CD4-positive, alpha-beta T cell treated with Interleukin-21 for 1 hour (primary cell): ENCODE data around the gene ICAM1.
"Not testable (repeated sequence)": the region's sequence is repeated elsewhere in the genome, so short reads cannot be mapped to it uniquely, and the experiment has no call there.

ENCODE experiments used
- DNase-seq: peaks from one replicate; pipeline ENCODE4 v3.0.0-alpha.2; 2020

Gene ICAM1

DNA sequence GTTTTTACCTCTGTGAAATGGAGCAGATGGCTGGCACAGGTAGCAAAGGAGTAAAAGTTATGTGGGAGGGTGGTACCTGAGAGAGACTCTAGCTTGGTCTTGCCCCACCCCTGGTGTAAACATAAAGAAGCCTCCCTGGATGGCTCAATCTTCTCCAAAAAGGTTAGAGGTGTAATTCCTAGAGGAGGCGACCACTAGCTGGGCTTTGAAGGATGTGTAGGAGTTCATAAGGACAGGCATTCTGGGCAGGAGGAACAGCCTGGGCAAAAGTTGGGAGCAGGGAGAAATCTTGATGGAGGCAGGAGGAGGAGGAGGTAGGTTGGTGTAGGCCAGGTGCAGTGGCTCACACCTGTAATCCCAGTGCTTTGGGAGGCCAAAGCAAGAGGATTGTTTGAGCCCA lies 8.0 kb downstream of the ICAM1 start:
- DNase-seq, result no peak

DNA sequence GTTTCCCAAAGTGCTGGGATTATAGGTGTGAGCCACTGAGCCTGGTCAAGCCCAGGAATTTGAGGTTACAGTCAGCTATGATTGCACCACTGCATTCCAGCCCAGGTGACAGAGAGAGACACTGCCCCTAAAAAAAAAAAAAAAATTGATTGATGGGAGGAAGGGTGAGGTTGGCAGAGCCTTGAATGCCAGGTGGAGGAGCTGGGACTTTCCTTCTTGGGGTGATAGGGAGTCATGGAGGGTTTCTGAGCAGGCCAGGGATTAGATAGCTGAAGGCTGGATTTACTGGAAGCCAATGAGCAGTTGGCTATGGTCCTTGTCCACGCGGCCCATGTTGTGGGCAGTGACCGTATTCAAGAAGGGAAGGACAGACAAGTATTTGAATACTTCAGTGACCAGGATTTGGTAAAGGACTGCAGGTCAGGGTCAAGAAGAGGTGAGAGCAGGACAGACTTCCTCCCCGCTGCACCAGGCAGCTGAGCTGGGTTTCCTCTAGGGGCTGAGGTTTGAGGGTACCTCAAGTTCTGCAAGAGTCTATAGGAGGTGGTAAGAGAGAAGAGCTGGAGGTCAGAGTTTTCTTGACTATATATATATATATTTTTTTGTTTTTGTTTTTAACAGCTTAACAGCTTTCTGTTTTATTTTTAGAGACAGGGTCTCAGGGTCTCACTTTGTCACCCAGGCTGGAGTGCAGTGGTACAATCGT lies 9.0 kb downstream of the ICAM1 start:
- DNase-seq, result no peak

DNA sequence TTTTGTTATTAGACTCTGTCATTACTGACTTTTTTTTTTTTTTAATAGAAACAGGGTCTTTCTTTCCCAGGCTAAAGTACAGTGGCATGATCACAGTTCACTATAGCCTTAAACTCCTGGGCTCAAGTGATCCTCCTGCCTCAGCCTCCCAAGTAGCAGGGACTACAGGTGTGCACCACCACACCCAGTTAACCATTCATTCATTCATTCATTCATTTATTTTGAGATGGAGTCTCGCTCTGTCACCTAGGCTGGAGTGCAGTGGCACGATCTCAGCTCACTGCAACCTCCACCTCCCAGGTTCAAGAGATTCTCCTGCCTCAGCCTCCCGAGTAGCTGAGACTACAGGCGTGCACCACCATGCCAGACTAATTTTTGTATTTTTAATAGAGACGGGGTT lies 11.1 kb downstream of the ICAM1 start:
- DNase-seq, result not testable (repeated sequence)

DNA sequence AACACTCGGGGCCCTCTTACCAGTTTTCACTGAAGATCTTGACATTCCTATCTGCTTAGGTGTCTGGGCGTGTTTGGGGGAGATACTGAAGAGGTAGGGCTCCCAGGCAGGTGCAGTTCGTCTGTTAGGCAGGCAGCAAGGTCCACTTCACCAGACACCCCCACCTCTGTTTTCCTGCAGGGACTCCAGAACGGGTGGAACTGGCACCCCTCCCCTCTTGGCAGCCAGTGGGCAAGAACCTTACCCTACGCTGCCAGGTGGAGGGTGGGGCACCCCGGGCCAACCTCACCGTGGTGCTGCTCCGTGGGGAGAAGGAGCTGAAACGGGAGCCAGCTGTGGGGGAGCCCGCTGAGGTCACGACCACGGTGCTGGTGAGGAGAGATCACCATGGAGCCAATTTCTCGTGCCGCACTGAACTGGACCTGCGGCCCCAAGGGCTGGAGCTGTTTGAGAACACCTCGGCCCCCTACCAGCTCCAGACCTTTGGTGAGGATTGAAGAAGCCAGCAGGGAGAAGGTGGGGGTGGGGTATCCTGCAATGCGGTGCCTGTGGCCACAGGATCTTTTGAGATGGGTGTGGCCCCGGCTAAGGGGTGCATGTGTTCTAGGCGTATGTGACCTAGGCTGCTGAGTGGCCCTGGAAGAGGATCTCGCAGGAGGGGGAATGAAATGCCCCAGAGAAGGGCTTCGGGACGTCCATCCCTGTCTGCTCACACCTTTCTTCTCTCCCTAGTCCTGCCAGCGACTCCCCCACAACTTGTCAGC lies 12.6 kb downstream of the ICAM1 start:
- no peak for DNase-seq

DNA sequence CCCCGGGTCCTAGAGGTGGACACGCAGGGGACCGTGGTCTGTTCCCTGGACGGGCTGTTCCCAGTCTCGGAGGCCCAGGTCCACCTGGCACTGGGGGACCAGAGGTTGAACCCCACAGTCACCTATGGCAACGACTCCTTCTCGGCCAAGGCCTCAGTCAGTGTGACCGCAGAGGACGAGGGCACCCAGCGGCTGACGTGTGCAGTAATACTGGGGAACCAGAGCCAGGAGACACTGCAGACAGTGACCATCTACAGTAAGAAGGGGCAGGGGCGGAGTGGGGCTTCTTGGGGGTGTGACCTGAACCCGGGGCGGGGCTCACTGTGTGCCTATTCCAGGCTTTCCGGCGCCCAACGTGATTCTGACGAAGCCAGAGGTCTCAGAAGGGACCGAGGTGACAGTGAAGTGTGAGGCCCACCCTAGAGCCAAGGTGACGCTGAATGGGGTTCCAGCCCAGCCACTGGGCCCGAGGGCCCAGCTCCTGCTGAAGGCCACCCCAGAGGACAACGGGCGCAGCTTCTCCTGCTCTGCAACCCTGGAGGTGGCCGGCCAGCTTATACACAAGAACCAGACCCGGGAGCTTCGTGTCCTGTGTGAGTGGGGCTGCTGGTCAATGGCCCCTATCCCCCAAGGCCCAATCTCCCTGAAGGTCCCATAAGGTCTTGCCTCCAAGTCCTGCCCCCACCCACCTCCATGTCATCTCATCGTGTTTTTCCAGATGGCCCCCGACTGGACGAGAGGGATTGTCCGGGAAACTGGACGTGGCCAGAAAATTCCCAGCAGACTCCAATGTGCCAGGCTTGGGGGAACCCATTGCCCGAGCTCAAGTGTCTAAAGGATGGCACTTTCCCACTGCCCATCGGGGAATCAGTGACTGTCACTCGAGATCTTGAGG lies 13.4 kb downstream of the ICAM1 start:
- DNase-seq, result no peak

- no peak for DNase-seq
These were observed 14.0 kb downstream of the ICAM1 start for GRCh38 chr19:10284960-10285278.

GRCh38 chr19:10285393-10285792 lies 14.5 kb downstream of the ICAM1 start:
- no peak for DNase-seq

- no peak for DNase-seq
These were observed 16.1 kb downstream of the ICAM1 start, which contains the start of gene ICAM4 for GRCh38 chr19:10286803-10287737. Gene ICAM4, plus strand, starts transcription at chr19:10286955. Its CDS starts 58 bp downstream, at chr19:10287013.

- no peak for DNase-seq
These were observed 17.8 kb downstream of the ICAM1 start for GRCh38 chr19:10288662-10289166.

GRCh38 chr19:10289167-10289835 lies 18.4 kb downstream of the ICAM1 start:
- DNase-seq, result peak; percentile 71

GRCh38 chr19:10289836-10290356 lies 19.0 kb downstream of the ICAM1 start, which contains the start of gene ICAM5:
Gene ICAM5, plus strand, starts transcription at chr19:10289952. Its CDS starts 92 bp downstream, at chr19:10290044.
- DNase-seq, result no peak

DNA sequence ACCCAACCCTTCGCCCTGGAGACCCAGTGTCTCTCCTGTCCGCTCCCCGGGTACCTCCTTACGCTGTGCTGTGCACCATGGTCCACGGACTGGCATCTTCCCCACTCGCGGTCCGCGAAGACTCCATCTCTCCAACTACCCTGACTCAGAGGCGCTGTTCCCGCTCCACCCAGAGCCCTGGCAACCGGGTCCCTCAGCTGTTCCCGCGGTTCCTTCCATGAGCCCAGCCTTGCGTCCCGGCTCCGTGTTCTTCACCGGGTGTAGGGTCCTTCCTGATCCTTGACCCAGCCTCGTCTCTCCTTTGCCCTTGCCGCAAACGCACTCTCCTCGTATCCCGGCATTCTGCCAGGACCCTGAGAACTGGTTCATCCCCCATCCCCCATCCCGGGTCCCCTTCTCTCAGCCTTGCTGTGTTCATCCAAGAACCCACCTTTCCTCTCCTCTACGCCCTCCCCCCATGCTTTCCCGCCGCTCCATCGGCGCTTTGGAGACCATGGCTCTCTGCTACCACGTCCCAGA lies 19.5 kb downstream of the ICAM1 start:
- DNase-seq, result no peak

DNA sequence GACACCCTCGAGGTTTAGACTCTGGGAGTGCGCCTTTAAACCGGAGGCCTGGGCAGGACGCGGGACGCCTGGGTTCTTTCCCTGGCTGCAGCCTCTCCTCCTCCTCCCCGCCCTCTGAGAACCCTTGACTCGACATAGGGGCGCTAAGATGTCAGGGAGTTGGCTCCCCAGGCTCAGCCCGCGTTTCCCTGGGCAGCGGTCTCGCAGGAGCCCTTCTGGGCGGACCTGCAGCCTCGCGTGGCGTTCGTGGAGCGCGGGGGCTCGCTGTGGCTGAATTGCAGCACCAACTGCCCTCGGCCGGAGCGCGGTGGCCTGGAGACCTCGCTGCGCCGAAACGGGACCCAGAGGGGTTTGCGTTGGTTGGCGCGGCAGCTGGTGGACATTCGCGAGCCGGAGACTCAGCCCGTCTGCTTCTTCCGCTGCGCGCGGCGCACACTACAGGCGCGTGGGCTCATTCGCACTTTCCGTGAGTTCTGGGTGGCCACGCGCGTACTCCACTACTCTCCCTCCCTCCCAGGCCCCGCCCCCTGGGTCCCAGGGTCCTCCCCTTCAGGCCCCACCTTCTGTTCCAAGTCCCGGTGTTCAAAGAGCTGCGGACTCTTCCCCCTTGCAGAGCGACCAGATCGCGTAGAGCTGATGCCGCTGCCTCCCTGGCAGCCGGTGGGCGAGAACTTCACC lies 20.1 kb downstream of the ICAM1 start:
- DNase-seq, result peak; percentile 71

DNA sequence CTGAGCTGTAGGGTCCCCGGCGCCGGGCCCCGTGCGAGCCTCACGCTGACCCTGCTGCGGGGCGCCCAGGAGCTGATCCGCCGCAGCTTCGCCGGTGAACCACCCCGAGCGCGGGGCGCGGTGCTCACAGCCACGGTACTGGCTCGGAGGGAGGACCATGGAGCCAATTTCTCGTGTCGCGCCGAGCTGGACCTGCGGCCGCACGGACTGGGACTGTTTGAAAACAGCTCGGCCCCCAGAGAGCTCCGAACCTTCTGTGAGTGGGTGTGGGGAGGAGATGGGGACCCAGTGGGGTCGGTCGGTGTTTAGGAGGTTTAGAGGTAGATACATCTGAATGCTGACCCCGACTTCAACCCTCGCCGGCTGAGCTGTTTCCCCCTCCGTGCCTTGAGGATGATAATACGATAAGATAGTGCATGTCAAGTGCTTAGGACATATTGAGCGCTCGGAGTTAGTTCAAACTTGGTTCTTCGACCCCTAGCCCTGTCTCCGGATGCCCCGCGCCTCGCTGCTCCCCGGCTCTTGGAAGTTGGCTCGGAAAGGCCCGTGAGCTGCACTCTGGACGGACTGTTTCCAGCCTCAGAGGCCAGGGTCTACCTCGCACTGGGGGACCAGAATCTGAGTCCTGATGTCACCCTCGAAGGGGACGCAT lies 20.8 kb downstream of the ICAM1 start:
- no peak for DNase-seq

DNA sequence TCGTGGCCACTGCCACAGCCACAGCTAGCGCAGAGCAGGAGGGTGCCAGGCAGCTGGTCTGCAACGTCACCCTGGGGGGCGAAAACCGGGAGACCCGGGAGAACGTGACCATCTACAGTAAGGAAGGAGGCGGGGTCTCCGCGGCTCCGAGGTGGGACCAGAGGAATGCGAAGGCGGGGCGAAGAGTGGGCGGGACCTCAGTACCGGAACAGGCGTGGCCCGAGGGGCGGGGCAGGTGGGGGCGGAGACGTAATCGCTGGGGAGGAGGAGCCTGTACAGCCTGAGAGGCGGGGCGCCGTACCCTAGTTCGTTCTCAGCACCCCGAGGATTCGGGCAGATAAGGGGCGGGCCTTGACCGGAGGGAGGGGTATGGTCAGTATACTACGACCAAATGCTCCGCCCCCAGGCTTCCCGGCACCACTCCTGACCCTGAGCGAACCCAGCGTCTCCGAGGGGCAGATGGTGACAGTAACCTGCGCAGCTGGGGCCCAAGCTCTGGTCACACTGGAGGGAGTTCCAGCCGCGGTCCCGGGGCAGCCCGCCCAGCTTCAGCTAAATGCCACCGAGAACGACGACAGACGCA lies 21.4 kb downstream of the ICAM1 start:
- peak; percentile 75 for DNase-seq

GRCh38 chr19:10292789-10293636 lies 22.1 kb downstream of the ICAM1 start:
- DNase-seq, result no peak

GRCh38 chr19:10293637-10294367 lies 22.9 kb downstream of the ICAM1 start:
- DNase-seq, result no peak

DNA sequence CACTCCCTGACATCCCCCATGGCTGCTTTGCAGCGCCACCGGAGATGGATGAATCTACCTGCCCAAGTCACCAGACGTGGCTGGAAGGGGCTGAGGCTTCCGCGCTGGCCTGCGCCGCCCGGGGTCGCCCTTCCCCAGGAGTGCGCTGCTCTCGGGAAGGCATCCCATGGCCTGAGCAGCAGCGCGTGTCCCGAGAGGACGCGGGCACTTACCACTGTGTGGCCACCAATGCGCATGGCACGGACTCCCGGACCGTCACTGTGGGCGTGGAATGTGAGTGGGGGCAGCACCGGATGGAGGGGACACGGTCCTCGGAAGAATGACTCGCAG lies 23.4 kb downstream of the ICAM1 start:
- DNase-seq, result no peak
